Prostate gland (tissue), 2 donors: ENCODE measurements around the gene IFRD2.

Experiments used
- POLR2A ChIP-seq: fragments of 450-650 bp; IDR thresholded peaks from one replicate; pipeline ENCODE4 v1.6.1; 2016; ENCODE audit warnings: antibody characterized with exemption, mild to moderate bottlenecking
- TF ChIP-seq, protein P1 (sequence below), 4 experiments: fragments of 200-600 bp in 2 of 4; fragments of 450-650 bp in 2 of 4; sonication (generic) in 2 of 4; IDR thresholded peaks; 1 replicate in 3 of 4; 2 replicates in 1 of 4; pipeline ENCODE4 v1.5.1; 2016 to 2019; ENCODE audit warnings: antibody characterized with exemption in 4 of 4, mild to moderate bottlenecking in 2 of 4, moderate library complexity in 2 of 4

DNA sequence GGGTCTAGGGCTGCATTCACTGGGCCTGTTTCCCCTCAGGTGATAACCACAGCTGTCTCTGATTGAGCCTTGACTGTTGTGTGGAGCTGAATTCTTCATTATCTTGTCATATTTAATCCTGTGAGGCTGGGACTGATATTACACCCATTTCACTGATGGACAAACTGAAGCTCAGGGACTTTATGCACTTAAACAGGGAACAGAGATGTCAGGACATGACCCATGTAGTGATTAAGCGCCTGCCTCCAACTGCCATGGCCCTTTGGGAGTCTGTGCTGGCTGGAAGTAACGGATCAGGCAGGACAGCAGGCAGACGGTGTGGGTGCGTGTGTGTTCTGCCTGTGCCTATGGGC, 48.7 kb downstream of the IFRD2 start:
- TF ChIP-seq, protein P1, sequence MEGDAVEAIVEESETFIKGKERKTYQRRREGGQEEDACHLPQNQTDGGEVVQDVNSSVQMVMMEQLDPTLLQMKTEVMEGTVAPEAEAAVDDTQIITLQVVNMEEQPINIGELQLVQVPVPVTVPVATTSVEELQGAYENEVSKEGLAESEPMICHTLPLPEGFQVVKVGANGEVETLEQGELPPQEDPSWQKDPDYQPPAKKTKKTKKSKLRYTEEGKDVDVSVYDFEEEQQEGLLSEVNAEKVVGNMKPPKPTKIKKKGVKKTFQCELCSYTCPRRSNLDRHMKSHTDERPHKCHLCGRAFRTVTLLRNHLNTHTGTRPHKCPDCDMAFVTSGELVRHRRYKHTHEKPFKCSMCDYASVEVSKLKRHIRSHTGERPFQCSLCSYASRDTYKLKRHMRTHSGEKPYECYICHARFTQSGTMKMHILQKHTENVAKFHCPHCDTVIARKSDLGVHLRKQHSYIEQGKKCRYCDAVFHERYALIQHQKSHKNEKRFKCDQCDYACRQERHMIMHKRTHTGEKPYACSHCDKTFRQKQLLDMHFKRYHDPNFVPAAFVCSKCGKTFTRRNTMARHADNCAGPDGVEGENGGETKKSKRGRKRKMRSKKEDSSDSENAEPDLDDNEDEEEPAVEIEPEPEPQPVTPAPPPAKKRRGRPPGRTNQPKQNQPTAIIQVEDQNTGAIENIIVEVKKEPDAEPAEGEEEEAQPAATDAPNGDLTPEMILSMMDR (IDR thresholded peaks at IDR 0.05), result no peak
- TF ChIP-seq POLR2A, result no peak
